OCI-LY1 (cell line): ENCODE data around the gene TRNAU1AP.

Experiments
- CTCF ChIP-seq: fragments of 200-600 bp; sonication (generic), shearing (Covaris generic); IDR thresholded peaks from 2 replicates; pipeline ENCODE4 v1.5.1; 2017; ENCODE audit warnings: mild to moderate bottlenecking, antibody characterized with exemption, low read length, moderate library complexity, mixed read lengths
- EZH2 ChIP-seq: fragments of 200-600 bp; sonication (generic), shearing (Covaris generic); IDR thresholded peaks from 2 replicates; pipeline ENCODE4 v1.8.0; 2017; ENCODE audit warnings: borderline replicate concordance, mixed run types, mild to moderate bottlenecking, antibody characterized with exemption, low read length, moderate library complexity, mixed read lengths

- TF ChIP-seq CTCF (no peak), EZH2 (no peak)
These were observed 35.3 kb upstream of the TRNAU1AP start for GRCh38 chr1:28517649-28517999.
